Measurements from ENCODE around the gene ARHGDIA.

ARHGDIA gene

GRCh38 chr17:81888105-81888987, 17.2 kb upstream of the ARHGDIA start:
- no peak for DNase-seq (ENCODE audit: low read depth)

- DNase-seq (ENCODE audit: low read depth), result no peak
These were observed 14.9 kb upstream of the ARHGDIA start for GRCh38 chr17:81885869-81886548.

GRCh38 chr17:81885454-81885853, 14.3 kb upstream of the ARHGDIA start:
- no peak for DNase-seq (ENCODE audit: low read depth)

- DNase-seq (ENCODE audit: low read depth), result no peak
These were observed 13.8 kb upstream of the ARHGDIA start for GRCh38 chr17:81884968-81885367.

- DNase-seq (ENCODE audit: low read depth), result no peak
These were observed 13.4 kb upstream of the ARHGDIA start for GRCh38 chr17:81884520-81884919.

- DNase-seq (ENCODE audit: low read depth), result no peak
These were observed 8.0 kb upstream of the ARHGDIA start for GRCh38 chr17:81879121-81879520.

- no peak for DNase-seq (ENCODE audit: low read depth)
These were observed 7.2 kb upstream of the ARHGDIA start for GRCh38 chr17:81878294-81878693.

GRCh38 chr17:81877569-81877968, 6.4 kb upstream of the ARHGDIA start:
- DNase-seq (ENCODE audit: low read depth), result no peak

GRCh38 chr17:81871387-81872230, 472 bp upstream of the ARHGDIA start:
- DNase-seq (ENCODE audit: low read depth), result peak; percentile 94

- DNase-seq (ENCODE audit: low read depth), result no peak
These were observed 781 bp downstream of the ARHGDIA start for GRCh38 chr17:81870131-81870980.

- DNase-seq (ENCODE audit: low read depth), result no peak
These were observed 1.7 kb downstream of the ARHGDIA start for GRCh38 chr17:81869221-81870130.

- DNase-seq (ENCODE audit: low read depth), result no peak
These were observed 2.4 kb downstream of the ARHGDIA start for GRCh38 chr17:81868674-81869220.

GRCh38 chr17:81867991-81868673, 3.0 kb downstream of the ARHGDIA start:
- no peak for DNase-seq (ENCODE audit: low read depth)

- no peak for DNase-seq (ENCODE audit: low read depth)
These were observed 3.8 kb downstream of the ARHGDIA start for GRCh38 chr17:81867170-81867990.

- no peak for DNase-seq (ENCODE audit: low read depth)
These were observed 4.5 kb downstream of the ARHGDIA start for GRCh38 chr17:81866440-81867169.

- DNase-seq (ENCODE audit: low read depth), result no peak
These were observed 5.3 kb downstream of the ARHGDIA start for GRCh38 chr17:81865733-81866439.

- no peak for DNase-seq (ENCODE audit: low read depth)
These were observed 5.8 kb downstream of the ARHGDIA start for GRCh38 chr17:81865358-81865732.
